Erythroblast (primary cell): Measurements from ENCODE around the gene FOXK1.

Experiments used
- GATA1 ChIP-seq: IDR thresholded peaks from 2 replicates; pipeline ENCODE4 v1.6.1; 2011; ENCODE audit warnings: low read depth, mild to moderate bottlenecking, control low read depth, low read length, moderate library complexity
- POLR2A ChIP-seq: IDR thresholded peaks from 2 replicates; pipeline ENCODE4 v1.6.1; 2011; ENCODE audit warnings: mild to moderate bottlenecking, low read length

- TF ChIP-seq POLR2A (no peak), GATA1 (no peak)
Measured at GRCh38 chr7:4801839-4802231, 119.7 kb downstream of the FOXK1 start.
